Measurements from ENCODE around the gene AP1M1. TPM values are rescaled to one million over a fixed set of nuclear protein-coding genes. Genes with fewer than 3 reads are reported as not detected.
"Not testable (repeated sequence)": the region's sequence is repeated elsewhere in the genome, so short reads cannot be mapped to it uniquely, and the experiment has no call there.

AP1M1 gene
- total RNA-seq, 1 experiment from 2014 or later: 95.9 TPM

DNA sequence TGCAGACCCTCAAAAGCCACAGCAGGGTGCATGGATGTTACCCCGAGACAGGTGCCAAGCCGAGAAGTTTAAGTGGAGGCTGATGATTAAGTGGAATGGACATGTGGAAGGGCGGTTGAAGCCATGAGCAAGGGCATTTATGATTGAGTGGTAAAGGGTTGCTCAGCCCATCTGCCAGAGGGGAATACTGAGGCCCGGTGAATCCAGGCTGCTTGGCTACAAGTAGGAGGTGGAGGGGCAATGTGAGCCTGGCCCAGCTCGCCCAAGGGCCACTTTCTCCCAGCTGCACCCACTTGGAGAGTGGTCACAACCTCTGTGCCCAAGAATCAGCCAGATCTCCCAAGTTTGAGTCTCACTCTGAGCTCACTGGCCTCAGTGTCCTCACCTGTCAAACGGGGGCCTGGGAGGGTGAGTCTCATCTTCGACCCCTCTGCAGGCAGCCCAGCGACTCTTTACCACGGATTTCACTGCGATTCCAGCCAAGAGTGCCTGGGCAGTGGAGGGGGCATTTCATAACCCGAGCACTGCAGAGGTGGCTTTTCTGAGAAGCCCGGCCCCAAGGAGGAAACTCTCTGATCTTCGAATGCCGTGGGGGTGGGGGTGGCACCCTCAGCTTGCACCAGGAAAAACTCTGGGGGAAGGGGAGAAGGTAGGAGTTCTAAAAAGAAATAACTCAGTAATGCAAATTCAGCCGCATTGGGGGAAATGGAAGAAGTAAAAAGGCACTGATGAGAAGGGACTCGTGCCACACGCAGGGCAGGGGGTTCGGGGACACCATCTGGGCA lies 64.1 kb downstream of the AP1M1 start:
- no peak for DNase-seq (ENCODE audit: low spot score)

DNA sequence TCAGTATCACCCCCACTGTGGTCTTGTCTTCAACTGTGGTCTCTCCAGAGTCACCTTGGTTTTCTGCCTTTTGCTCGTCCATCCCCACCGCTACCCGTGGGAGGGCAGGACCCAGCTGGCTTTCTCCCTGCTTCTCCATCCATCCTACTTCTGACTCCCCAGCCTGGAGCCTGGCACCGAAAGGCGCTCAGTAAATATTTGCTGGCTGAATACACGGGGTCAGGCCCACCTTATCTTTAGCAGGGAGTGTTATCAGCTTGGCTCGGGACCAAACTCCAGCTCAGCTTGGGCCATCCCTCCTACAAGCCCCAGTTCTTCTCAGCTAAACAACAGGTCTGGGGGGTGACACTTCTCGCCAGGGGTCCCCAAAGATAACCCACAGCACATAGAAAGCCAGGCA lies 64.9 kb downstream of the AP1M1 start:
- DNase-seq (ENCODE audit: low spot score): no peak

DNA sequence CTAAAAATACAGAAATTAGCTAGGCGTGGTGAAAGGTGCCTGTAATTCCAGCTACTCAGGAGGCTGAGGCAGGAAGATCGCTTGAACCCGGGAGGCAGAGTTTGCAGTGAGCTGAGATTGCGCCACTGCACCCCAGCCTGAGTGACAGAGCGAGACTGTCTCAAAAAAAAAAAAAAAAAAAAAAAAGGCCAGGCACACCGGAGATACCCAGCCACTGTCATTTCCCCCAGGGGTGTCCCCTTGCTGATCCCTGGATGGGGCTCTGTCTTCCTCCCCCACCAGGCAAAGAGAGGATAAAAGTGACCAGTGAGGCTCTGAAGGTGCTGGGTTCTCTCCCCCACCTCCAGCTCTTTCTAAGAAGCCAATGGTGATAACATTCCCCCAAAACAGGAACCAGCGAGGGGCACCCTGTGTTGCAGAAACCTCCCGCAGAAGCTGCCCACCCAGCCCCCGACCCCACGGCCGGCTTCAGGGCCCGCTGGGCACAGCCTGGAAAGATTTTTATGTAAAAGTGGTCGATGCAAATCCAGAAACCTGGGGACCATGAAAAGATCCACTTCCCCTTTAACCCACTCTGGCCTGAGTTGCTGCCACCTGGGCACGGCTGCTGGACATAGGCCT lies 65.5 kb downstream of the AP1M1 start:
- no peak for DNase-seq (ENCODE audit: low spot score)

- no peak for DNase-seq (ENCODE audit: low spot score)
Observed at GRCh38 chr19:16265205-16265604, 67.5 kb downstream of the AP1M1 start.

DNA sequence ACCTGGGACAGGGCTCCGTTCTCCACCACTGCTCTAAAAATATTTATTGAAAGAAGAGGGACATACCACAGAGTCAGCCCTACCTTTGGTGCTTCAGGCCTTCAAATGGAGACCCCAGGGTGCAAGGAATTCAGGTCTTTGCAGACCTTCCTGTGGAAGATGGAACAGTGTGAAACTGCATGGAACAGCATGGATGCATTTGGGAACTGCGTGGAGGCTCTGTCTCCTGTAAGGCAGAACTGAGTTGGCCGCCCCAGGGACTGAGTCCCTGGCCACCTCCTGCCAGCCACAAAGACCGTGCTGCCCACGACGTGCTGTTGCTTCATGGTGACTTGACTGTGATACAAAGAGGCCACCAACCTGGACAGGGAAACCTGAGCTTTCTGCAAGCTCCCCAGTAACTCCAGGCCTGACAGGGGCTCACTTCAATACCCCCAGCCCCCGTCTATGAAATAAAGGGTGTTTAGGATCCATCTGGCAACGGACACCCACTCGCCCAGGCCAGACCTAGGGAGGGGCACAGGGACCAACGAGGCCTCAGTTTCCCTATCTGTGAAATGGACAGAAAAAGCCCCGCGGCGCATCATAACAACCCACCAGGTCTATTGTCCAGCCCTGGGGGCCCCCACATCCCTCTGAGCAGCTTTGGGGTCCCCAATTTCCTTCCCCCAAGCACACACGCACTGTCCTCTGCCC lies 68.3 kb downstream of the AP1M1 start:
- no peak for DNase-seq (ENCODE audit: low spot score)

- DNase-seq (ENCODE audit: low spot score): no peak
Observed at GRCh38 chr19:16266586-16266942, 68.9 kb downstream of the AP1M1 start.

- no peak for DNase-seq (ENCODE audit: low spot score)
Observed at GRCh38 chr19:16268676-16269319, 71.1 kb downstream of the AP1M1 start.

DNA sequence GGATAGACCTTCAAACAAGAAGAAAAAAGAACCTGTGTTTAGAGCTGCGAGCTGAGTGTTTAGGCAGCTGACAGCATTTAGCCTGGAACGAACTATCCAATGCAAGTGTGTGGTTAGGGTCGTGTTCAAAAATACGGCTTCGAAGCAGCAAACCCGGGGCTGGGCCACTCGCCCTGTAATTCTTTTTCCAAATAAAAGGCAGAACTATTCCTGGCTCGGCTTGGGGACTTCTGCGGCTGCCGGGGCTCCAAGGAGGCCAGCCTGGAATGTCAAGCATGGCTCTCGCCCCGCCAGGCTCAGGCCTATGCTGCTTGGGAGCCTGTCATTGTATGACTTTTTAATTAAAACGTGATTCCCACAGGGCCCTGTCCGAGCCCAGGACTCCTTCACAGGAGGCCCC lies 75.2 kb downstream of the AP1M1 start:
- no peak for DNase-seq (ENCODE audit: low spot score)

- no peak for DNase-seq (ENCODE audit: low spot score)
Observed at GRCh38 chr19:16274447-16274846, 76.7 kb downstream of the AP1M1 start.

DNA sequence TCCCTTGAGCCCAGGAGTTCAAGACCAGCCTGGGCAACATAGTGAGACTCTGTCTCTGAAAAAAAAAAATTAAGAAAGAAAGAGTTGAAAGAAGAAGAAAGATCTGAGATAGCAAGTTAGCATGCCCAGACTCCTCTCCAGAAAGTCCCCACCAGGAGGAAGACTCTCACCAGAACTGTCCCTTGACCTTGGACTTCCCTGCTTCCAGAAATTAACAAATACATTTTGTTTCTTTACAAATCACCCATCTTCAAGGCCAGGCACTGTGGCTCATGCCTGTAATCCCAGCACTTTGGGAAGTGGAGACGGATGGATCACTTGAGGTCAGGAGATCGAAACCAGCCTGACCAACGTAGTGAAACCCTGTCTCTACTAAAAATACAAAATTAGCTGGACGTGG lies 82.6 kb downstream of the AP1M1 start:
- no peak for DNase-seq (ENCODE audit: low spot score)

DNA sequence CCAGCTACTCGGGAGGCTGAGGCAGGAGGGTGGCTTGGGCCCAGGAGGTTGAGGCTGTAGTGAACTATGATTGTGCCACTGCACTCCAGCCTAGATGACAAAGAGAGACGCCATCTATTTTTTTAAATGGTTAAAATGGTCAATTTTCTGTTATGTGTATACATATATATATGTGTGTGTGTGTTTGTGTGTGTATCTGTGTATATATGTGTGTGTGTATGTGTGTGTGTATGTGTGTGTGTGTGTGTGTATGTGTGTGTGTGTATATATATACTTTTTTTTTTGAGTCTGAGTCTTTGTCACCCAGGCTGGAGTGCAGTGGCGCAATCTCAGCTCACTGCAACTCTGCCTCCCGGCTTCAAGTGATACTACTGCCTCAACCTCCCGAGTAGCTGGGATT lies 84.0 kb downstream of the AP1M1 start:
- DNase-seq (ENCODE audit: low spot score): no peak

DNA sequence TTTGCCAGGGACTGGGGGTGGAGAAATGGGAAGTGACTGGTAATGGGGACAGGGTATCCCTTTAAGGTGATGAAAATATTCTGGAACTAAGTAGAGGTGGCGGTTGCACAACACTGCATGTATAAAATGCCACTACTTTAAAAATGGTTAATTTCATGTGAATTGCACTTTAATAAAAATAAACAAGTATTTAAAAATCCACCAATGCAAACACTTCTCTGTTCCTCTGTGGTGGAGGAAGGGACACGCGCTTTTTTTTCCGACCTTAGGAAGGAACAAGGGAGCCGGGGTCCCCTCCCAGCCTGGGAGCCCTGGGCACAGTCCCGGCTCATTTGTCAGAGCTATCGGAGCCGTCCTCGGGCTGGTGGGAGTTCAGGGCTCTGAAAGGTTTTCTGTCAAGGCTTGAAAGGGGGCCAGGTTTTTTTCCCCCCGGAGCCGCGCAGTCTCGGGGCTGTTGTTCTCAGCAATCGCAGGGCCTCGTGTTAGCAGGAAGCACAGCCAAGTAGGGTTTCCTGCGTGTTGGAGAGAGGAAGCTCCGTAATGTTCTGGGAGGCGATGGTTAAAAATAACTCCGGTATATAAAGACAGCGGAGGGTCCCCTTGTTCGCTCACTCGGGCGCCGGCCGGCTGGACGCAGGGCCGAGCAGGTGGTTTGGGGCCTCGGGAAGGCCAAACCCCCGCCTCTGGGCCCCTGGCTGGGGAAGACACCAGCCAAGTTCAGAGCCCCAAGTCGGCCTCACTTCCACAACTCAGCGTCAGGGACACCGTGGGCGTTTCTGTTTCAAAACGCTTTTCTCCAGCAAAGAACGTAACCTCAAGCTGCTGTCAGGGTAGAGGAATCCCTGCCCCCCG lies 85.7 kb downstream of the AP1M1 start:
- no peak for DNase-seq (ENCODE audit: low spot score)

GRCh38 chr19:16284505-16284904 lies 86.8 kb downstream of the AP1M1 start:
- no peak for DNase-seq (ENCODE audit: low spot score)

- not testable (repeated sequence) for DNase-seq (ENCODE audit: low spot score)
Observed at GRCh38 chr19:16285079-16285478, 87.4 kb downstream of the AP1M1 start.

- DNase-seq (ENCODE audit: low spot score): no peak
Observed at GRCh38 chr19:16285769-16286498, 88.2 kb downstream of the AP1M1 start.

DNA sequence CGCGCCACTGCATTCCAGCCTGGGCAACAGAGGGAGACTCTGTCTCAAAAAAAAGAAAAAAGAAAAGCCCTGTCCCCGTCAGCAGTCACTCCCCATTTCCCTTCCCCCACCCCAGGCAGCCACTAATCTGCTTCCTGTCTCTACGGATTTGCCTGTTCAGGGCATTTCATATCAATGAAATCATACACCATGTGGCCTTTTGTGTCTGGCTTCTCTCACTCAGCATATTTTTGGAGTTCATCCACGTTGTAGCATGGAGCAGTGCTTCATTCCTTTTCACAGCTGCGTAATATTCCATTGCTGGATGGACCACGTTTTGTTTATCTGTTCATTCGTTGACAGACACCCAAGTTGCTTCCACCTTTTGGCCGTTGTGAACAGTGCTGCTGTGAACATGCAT lies 90.8 kb downstream of the AP1M1 start:
- no peak for DNase-seq (ENCODE audit: low spot score)

GRCh38 chr19:16289594-16289993 lies 91.9 kb downstream of the AP1M1 start:
- DNase-seq (ENCODE audit: low spot score): no peak

GRCh38 chr19:16290692-16291091 lies 93.0 kb downstream of the AP1M1 start:
- DNase-seq (ENCODE audit: low spot score): no peak

DNA sequence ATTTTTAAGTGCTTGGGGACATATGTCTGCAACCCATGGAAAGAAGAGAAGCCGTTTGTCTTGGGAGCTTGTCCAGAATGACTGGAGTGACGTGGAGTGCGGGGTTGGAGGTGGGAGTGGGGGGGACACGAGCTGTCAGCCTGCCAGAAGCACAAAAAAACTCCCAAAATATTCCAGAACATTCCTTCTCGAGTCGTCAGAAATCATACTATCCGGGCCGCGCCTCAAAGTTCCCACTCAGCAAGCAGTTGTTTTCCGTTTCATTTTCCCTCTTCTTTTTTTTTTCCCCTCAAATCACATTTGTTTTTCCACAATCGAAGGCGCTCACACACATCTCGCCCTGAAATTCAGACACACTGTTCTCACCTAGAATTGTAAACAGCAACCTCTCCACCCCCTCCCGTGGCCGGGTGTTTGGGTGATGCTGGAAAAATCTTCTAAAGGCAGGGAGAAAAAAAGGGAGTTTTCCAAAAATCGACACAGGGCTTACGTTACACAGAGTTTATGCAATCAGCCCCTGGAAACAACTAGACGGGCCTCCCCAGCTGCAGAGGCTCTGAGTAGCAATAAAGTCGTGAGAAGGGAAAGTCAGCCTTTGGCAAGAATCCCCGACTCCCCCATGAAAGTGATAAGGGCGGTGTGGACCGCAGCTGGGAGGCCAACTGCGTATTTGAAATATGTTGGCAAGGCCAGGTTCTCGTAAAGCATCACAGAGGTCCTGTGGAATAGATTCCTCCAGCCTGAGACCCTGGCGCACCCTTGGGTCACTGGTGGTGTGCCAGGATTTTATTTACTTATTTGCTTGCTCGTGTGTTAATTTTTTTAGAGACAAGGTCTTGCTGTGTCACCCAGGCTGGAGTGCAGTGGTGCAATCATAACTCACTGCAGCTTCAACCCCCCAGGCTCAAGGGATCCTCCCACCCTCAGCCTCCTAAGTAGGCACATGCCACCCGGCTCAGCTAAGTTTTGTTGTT lies 95.7 kb downstream of the AP1M1 start:
- peak; percentile 98 for DNase-seq (ENCODE audit: low spot score)

- no peak for DNase-seq (ENCODE audit: low spot score)
Observed at GRCh38 chr19:16295057-16295456, 97.3 kb downstream of the AP1M1 start.

All from H4 (cell line).